PFSK-1 (cell line): ENCODE results near the gene MMP11.

Source experiments
- REST ChIP-seq, 2 experiments: IDR thresholded peaks; 2 replicates each; pipeline versions ENCODE4 v1.6.1 to v1.8.0; 2011 to 2012; ENCODE audit warnings: low read depth in 2 of 2, low read length in 2 of 2, control low read depth in 1 of 2, inconsistent platforms in 1 of 2, mild to moderate bottlenecking in 1 of 2, moderate library complexity in 1 of 2; ENCODE audit not compliant: insufficient read depth in 1 of 2
- TAF1 ChIP-seq: IDR thresholded peaks from 2 replicates; pipeline ENCODE4 v1.6.1; 2012; ENCODE audit warnings: low read length, control low read depth, borderline replicate concordance; ENCODE audit not compliant: insufficient read depth

- TF ChIP-seq REST (IDR thresholded peaks at IDR 0.05; ENCODE audit: insufficient read depth in 1 of 2, low read depth in 2 of 2, low read length in 2 of 2) (no peak), TAF1 (no peak)
Measured at GRCh38 chr22:23737696-23738095, 35.0 kb upstream of the MMP11 start.
